ENCODE data around the gene ELOVL3.

The ELOVL3 gene

DNA sequence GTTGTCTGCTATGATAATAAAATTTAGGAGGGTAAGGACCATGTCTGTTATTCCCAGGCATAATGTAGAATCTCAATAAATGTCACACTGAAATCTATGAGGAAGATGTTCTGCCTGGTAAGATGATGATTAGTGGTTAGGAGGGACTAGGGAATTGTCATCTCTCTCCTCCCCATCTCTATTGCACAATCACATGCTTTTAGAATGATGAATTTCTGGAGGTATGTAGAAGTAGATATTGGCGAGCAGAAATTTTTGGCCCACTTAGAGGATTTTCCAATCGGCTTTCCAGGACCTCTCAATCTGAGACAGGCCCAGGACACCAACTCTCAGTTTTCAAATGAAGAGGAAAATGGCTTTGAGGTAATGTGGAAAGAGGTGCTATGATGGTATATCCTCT is 17.2 kb downstream of the ELOVL3 start:
- no peak overlapping the region for H2AFZ ChIP-seq (ENCODE audit: low read length)
- H3F3A ChIP-seq (ENCODE audit: insufficient read depth, low read length), result no peaks in the 10 kb centered on the region
- H3K27ac ChIP-seq (ENCODE audit: low read depth, low read length, poor library complexity, severe bottlenecking), result no peak overlapping the region
- no peaks in the 10 kb centered on the region for H3K36me3 ChIP-seq (ENCODE audit: insufficient read depth, low read length)
- H3K4me3 ChIP-seq (ENCODE audit: low read depth, low read length, poor library complexity, severe bottlenecking), result no peak overlapping the region
- H3K9me2 ChIP-seq (ENCODE audit: low read depth, low read length), result no peaks in the 10 kb centered on the region
- no peaks in the 10 kb centered on the region for H3K9me3 ChIP-seq (ENCODE audit: low read length)
- no peaks in the 10 kb centered on the region for H3K27me3 ChIP-seq (ENCODE audit: insufficient read depth, low read length)
- H3K79me2 ChIP-seq (ENCODE audit: insufficient read depth, low read length), result peaks cover 27% of the 10 kb centered on the region
- H3K9ac ChIP-seq (ENCODE audit: low read length), result no peak overlapping the region
- H4K20me1 ChIP-seq (ENCODE audit: insufficient read depth, low read length), result no peaks in the 10 kb centered on the region
- H3K4me2 ChIP-seq (ENCODE audit: low read length), result no peak overlapping the region
- TF ChIP-seq EZH2 (IDR thresholded peaks at IDR 0.05; ENCODE audit: borderline replicate concordance, low read length), result no peak
- TF ChIP-seq, protein P1, sequence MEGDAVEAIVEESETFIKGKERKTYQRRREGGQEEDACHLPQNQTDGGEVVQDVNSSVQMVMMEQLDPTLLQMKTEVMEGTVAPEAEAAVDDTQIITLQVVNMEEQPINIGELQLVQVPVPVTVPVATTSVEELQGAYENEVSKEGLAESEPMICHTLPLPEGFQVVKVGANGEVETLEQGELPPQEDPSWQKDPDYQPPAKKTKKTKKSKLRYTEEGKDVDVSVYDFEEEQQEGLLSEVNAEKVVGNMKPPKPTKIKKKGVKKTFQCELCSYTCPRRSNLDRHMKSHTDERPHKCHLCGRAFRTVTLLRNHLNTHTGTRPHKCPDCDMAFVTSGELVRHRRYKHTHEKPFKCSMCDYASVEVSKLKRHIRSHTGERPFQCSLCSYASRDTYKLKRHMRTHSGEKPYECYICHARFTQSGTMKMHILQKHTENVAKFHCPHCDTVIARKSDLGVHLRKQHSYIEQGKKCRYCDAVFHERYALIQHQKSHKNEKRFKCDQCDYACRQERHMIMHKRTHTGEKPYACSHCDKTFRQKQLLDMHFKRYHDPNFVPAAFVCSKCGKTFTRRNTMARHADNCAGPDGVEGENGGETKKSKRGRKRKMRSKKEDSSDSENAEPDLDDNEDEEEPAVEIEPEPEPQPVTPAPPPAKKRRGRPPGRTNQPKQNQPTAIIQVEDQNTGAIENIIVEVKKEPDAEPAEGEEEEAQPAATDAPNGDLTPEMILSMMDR (IDR thresholded peaks at IDR 0.05; ENCODE audit: low read length), result no peak
- peaks cover 27% of the 10 kb centered on the region for H3K4me1 ChIP-seq (ENCODE audit: insufficient read depth, low read length, severe bottlenecking)

DNA sequence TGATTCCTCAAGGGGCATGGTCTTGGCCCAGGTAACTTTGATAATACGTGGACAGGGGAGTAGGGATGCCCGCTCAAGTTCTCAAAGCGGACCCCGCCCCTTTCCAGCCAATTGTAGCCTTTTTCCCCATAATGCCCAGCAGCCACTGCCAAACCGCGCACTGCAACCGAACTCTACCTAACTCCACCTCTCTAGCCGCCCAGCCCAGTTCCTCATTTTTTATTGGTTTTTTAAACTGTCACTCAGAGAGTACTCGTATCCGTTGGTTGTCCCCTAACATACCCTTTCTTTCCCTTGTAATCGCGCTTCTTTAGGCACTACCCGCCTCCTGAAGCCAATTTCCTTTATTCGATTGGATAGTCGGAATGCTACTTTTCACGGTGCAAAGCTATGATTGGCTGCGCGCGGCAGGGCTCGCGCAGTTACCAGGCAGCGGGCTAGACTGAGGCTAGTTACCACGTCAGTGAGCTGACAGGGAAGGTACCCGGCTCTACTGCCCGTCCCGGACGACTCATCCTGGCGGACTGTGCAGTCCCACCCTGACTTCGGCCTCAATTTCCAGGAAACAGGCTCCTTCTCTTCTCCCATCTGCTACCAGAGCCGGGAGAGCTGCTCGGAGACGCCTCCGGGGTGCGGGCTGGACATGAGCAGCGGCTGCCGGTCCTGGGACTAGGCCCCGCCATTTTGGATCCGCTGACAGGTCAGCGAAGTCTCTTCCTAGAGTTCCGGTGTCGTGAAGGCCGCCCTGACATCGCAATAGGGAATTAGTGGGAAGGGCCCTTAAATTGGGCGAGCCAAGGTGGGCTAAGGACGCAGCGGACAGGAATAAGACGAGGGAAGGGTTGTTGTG is 19.2 kb downstream of the ELOVL3 start, which contains the start of gene GBF1:
Gene GBF1, plus strand, starts transcription at position 451 of the 850 bp plus-strand sequence. CDS start 13,407 bp downstream, outside the sequence.
- Histone ChIP-seq H3F3A (ENCODE audit: insufficient read depth, low read length) (no peaks in the 10 kb centered on the region), H3K27ac (ENCODE audit: low read depth, low read length, poor library complexity, severe bottlenecking) (peak within 1 kb of the TSS; percentile 45), H3K9me2 (ENCODE audit: low read depth, low read length) (no peaks in the 10 kb centered on the region), H3K36me3 (ENCODE audit: insufficient read depth, low read length) (0 out of 2 replicates have a peak, but pooled peaks cover 6% of the 10 kb centered on the region), H4K20me1 (ENCODE audit: insufficient read depth, low read length) (no peaks in the 10 kb centered on the region), H3K4me3 (ENCODE audit: low read depth, low read length, poor library complexity, severe bottlenecking) (peak within 1 kb of the TSS; percentile 90), H2AFZ (ENCODE audit: low read length) (peak within 1 kb of the TSS; percentile 66; the same call in 1 of the 2 replicates), H3K79me2 (ENCODE audit: insufficient read depth, low read length) (peaks cover 46% of the 10 kb centered on the region), H3K4me1 (ENCODE audit: insufficient read depth, low read length, severe bottlenecking) (peaks cover 27% of the 10 kb centered on the region), H3K9ac (ENCODE audit: low read length) (peak within 1 kb of the TSS; percentile 80), H3K9me3 (ENCODE audit: low read length) (no peaks in the 10 kb centered on the region), H3K4me2 (ENCODE audit: low read length) (peak within 1 kb of the TSS; percentile 91), H3K27me3 (ENCODE audit: insufficient read depth, low read length) (no peaks in the 10 kb centered on the region)
- TF ChIP-seq, protein P1 (IDR thresholded peaks at IDR 0.05; ENCODE audit: low read length), result no peak
- no peak for TF ChIP-seq EZH2 (IDR thresholded peaks at IDR 0.05; ENCODE audit: borderline replicate concordance, low read length)

DNA sequence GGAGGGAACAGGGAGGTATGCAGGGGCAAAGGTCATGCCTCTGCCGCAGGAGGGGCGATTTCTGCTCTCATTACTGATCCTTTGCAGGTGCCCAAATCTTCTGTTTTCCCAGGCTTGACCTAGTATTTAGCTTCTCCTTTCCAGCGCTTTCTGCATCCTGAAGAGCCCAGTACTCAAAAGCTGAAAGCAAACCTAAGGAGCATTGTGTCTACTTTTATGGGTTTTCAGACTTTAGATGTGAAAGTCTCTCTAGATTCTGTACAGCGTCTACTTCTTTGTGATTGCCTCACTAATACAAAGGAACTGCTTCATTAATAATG is 19.8 kb downstream of the ELOVL3 start:
- no peaks in the 10 kb centered on the region for H4K20me1 ChIP-seq (ENCODE audit: insufficient read depth, low read length)
- H3F3A ChIP-seq (ENCODE audit: insufficient read depth, low read length), result no peaks in the 10 kb centered on the region
- H3K9ac ChIP-seq (ENCODE audit: low read length), result peak overlapping the region; percentile 80
- H3K9me2 ChIP-seq (ENCODE audit: low read depth, low read length), result no peaks in the 10 kb centered on the region
- H3K27ac ChIP-seq (ENCODE audit: low read depth, low read length, poor library complexity, severe bottlenecking), result peak overlapping the region; percentile 45
- peak overlapping the region; percentile 91 for H3K4me2 ChIP-seq (ENCODE audit: low read length)
- no peaks in the 10 kb centered on the region for H3K27me3 ChIP-seq (ENCODE audit: insufficient read depth, low read length)
- H3K36me3 ChIP-seq (ENCODE audit: insufficient read depth, low read length), result 0 out of 2 replicates have a peak, but pooled peaks cover 6% of the 10 kb centered on the region
- TF ChIP-seq, protein P1 (IDR thresholded peaks at IDR 0.05; ENCODE audit: low read length), result no peak
- TF ChIP-seq EZH2 (IDR thresholded peaks at IDR 0.05; ENCODE audit: borderline replicate concordance, low read length), result no peak
- peaks cover 27% of the 10 kb centered on the region for H3K4me1 ChIP-seq (ENCODE audit: insufficient read depth, low read length, severe bottlenecking)
- no peak overlapping the region for H2AFZ ChIP-seq (ENCODE audit: low read length)
- H3K79me2 ChIP-seq (ENCODE audit: insufficient read depth, low read length), result peaks cover 50% of the 10 kb centered on the region
- H3K9me3 ChIP-seq (ENCODE audit: low read length), result no peaks in the 10 kb centered on the region
- H3K4me3 ChIP-seq (ENCODE audit: low read depth, low read length, poor library complexity, severe bottlenecking), result peak overlapping the region; percentile 90
